AG04450 (cell line): Measurements from ENCODE around the gene GCNT4. TPM values are rescaled to one million over a fixed set of nuclear protein-coding genes. Genes with fewer than 3 reads are reported as not detected.
A peak's percentile ranks its signal among the peaks of the same experiment; 100 is the strongest.

ENCODE experiments used
- CTCF ChIA-PET: fragments of 300-600, 350-600 bp; formaldehyde crosslinking; extraction: SDS; loops from one replicate; lab custom pipeline; 2022; ENCODE audit warnings: antibody characterized with exemption, inconsistent platforms; lab: Charles Lee
- POLR2A ChIA-PET: fragments of 350-600 bp; formaldehyde crosslinking; extraction: SDS; loops from one replicate; lab custom pipeline; 2021; ENCODE audit warnings: antibody characterized with exemption, inconsistent platforms; lab: Yijun Ruan, JAX
- DNase-seq: peaks from one replicate; pipeline ENCODE4 v3.0.0-alpha.2; 2011; ENCODE audit warnings: low read depth, low spot score
- H3K27ac ChIP-seq: one replicate; pipeline ENCODE4 v1.5.1; 2012; ENCODE audit warnings: low read depth, low read length, control low read depth
- H3K27me3 ChIP-seq: one replicate; pipeline ENCODE4 v1.6.0; 2012; ENCODE audit warnings: low read length; ENCODE audit not compliant: control insufficient read depth, insufficient read depth
- H3K4me3 ChIP-seq: 2 replicates; pipeline ENCODE4 v1.5.1; 2011; ENCODE audit warnings: mild to moderate bottlenecking, low read depth, low read length, control low read depth
- H3K9me3 ChIP-seq: 2 replicates; pipeline ENCODE4 v1.5.1; 2012; ENCODE audit warnings: low read length; ENCODE audit not compliant: control insufficient read depth, insufficient read depth
- polyA plus RNA-seq: library from polyadenylated mRNA; depleted of rRNA; stranded (reverse); fragments of >200 nt; gene quantifications from 2 replicates; pipeline ENCODE4 v1.2.3, GENCODE V29; 2011
- TF ChIP-seq, protein P1 (sequence below): IDR thresholded peaks from 2 replicates; pipeline ENCODE4 v1.5.1; 2011; ENCODE audit warnings: low read depth, low read length, control low read depth, inconsistent platforms

The GCNT4 gene
- polyA plus RNA-seq, 1 experiment: 0.77 TPM

DNA sequence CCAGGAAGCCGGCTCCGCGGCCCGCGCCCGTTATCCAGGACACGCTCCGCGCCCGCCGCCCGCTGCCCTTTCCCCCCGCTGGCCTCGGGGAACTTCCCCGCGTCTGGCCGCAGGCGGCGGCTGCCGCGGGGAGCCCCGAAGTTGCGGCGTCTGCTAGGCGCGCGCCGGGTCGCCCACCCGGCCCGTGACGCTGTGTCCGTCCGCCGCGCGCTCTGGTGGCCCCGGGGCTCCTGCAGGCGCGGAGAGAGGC, 621 bp upstream of the GCNT4 start:
- TF ChIP-seq, protein P1, sequence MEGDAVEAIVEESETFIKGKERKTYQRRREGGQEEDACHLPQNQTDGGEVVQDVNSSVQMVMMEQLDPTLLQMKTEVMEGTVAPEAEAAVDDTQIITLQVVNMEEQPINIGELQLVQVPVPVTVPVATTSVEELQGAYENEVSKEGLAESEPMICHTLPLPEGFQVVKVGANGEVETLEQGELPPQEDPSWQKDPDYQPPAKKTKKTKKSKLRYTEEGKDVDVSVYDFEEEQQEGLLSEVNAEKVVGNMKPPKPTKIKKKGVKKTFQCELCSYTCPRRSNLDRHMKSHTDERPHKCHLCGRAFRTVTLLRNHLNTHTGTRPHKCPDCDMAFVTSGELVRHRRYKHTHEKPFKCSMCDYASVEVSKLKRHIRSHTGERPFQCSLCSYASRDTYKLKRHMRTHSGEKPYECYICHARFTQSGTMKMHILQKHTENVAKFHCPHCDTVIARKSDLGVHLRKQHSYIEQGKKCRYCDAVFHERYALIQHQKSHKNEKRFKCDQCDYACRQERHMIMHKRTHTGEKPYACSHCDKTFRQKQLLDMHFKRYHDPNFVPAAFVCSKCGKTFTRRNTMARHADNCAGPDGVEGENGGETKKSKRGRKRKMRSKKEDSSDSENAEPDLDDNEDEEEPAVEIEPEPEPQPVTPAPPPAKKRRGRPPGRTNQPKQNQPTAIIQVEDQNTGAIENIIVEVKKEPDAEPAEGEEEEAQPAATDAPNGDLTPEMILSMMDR: no peak
- no peak overlapping the region for H3K27ac ChIP-seq
- no peak for DNase-seq
- no peaks in the 10 kb centered on the region; the same call in 1 of the 2 replicates for H3K9me3 ChIP-seq
- H3K4me3 ChIP-seq: peak overlapping the region; percentile 66
- peaks cover 5% of the 10 kb centered on the region for H3K27me3 ChIP-seq
- POLR2A ChIA-PET: interaction anchor here (0.6 to 1.1 kb wide), 2 partner anchors 100 to 284 kb away, joined by 4 read pairs; partner anchors contain the start of gene HMGCR
- CTCF ChIA-PET: no interaction called here

DNA sequence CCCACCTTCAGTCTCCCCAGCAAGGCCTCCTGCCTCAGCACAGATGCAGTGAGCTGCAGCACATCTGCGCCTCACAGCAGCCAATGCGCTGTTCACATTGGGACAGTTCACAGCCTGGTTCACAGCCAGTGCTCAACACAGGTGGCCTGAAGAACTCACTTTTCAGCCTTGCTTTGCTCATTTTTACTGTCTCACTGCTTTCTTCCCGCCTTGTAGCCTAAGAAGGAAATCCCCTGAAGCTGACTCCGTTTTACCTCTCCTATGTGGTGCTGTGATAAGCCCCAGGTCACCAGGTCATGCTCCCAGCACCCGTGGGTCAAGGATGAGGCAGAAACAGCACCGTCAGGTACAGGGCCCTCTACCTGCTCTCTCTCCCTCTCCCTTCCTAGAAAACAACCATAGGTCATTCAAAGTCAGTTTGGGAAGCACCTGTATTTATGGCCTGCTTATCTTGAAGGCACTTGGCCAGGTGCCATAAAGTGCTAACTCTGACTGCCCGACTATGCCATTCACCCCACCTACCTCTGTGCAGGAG, 1.1 kb downstream of the GCNT4 start:
- Histone ChIP-seq H3K27me3 (peaks cover 5% of the 10 kb centered on the region), H3K27ac (no peak overlapping the region), H3K9me3 (no peaks in the 10 kb centered on the region; the same call in 1 of the 2 replicates), H3K4me3 (no peak overlapping the region)
- CTCF ChIA-PET: interaction anchor here (0.7 to 3.3 kb wide), 5 partner anchors 8 to 1203 kb away, joined by 3 to 20 read pairs (median 11); partner anchors contain the start of gene ANKRD31
- TF ChIP-seq, protein P1: no peak
- DNase-seq: no peak
- POLR2A ChIA-PET: no interaction called here

DNA sequence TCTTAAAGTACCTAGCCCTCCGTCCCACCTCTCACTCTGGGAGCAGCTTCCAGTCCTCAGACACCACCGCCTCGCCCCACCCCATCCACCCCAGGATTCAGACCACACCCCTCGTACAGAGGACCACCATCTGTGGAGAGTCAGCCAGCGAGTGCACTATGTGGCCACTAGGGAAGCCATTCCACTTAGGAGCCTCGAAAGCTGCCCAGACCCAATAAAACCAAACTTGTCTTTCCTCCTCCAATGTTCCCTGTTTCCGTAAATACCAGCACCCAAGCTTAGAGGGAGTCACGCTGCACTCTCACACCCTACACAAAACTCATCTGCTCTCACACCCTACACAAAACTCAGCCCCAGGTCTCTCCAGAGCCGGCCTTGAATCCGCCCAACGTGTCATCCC, 1.9 kb downstream of the GCNT4 start:
- H3K27ac ChIP-seq: no peak overlapping the region
- peaks cover 5% of the 10 kb centered on the region for H3K27me3 ChIP-seq
- H3K4me3 ChIP-seq: no peak overlapping the region
- TF ChIP-seq, protein P1: peak; percentile 31
- no peaks in the 10 kb centered on the region; the same call in 1 of the 2 replicates for H3K9me3 ChIP-seq
- CTCF ChIA-PET: interaction anchor here (0.5 to 3.3 kb wide), 28 partner anchors 8 to 1204 kb away, joined by 3 to 20 read pairs (median 3); partner anchors contain the start of gene ANKRD31
- POLR2A ChIA-PET: no interaction called here
- DNase-seq: no peak

DNA sequence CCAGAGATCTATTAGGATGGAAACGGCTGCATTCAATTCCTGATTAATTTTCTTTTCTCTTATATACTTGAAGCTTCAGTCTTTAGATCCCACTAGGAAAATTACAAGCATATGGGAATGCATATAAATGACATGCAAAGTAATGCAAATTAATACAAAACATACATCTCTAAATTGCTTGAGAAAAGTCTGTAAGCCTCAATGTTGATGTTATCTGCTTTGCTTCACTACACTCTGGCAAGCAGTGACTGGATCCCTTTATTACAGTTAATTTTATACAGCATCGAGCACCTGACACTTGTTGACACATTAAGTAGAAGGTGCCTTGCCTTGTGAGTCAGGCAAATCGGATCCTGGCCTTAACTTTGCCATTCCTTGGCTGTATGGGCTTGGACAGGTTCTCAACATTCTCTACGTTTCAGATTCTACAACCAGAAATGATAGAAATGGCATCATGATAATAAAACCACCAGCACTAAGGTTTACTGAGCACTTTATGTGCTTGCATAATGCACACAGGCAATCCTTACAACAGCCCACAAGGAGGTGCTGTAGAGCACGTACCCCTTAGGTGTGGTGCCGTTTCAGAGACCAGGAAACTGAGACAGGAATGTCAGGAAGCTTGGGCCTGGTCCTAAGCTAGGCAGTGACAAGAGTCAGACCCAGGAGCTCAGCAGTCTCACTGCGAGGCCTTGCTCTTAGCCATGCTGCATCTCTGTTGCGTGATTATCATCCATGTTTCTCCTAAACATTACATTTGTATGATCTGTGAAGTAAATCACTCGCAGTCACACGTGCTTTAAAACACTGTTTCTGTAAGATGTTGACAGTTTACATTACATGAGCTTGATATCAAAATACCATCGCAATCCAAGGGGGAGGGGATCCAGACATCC, 2.7 kb downstream of the GCNT4 start:
- no peak for DNase-seq
- H3K9me3 ChIP-seq: no peaks in the 10 kb centered on the region; the same call in 1 of the 2 replicates
- H3K27ac ChIP-seq: no peak overlapping the region
- H3K27me3 ChIP-seq: peaks cover 5% of the 10 kb centered on the region
- H3K4me3 ChIP-seq: no peak overlapping the region
- POLR2A ChIA-PET: no interaction called here
- CTCF ChIA-PET: interaction anchor here (0.6 to 3.3 kb wide), 29 partner anchors 8 to 1205 kb away, joined by 3 to 20 read pairs (median 3); partner anchors contain the start of genes ANKRD31 and HMGCR
- TF ChIP-seq, protein P1: peak; percentile 77
